Adrenal gland (tissue), 12 donors: ENCODE data around the gene AP5M1. TPM values are rescaled to one million over a fixed set of nuclear protein-coding genes. Genes with fewer than 3 reads are reported as not detected.
"Not testable (repeated sequence)": the region's sequence is repeated elsewhere in the genome, so short reads cannot be mapped to it uniquely, and the experiment has no call there.

ENCODE experiments used
- DNase-seq, 7 donors: peaks; one replicate each; pipeline ENCODE4 v3.0.0-alpha.2; 2019 to 2020
- H3K27ac ChIP-seq, 5 donors: fragments of 200-600 bp; sonication (generic) in 4 of 5; 1 replicate in 3 of 5; 2 replicates in 2 of 5; pipeline versions ENCODE4 v1.5.1 to v1.8.0; 2016 to 2020; ENCODE audit warnings: mild to moderate bottlenecking in 1 of 5
- H3K27me3 ChIP-seq: fragments of 200-600 bp; 2 replicates; pipeline ENCODE4 v1.8.0; 2021
- H3K36me3 ChIP-seq, 2 donors: fragments of 200-600 bp; replicated peaks in 1 of 2; 1 replicate in 1 of 2; 2 replicates in 1 of 2; pipeline versions ENCODE4 v1.5.1 to v1.8.0; 2018 to 2022
- H3K4me1 ChIP-seq, 2 donors: fragments of 200-600 bp; replicated peaks in 1 of 2; 1 replicate in 1 of 2; 2 replicates in 1 of 2; pipeline versions ENCODE4 v1.5.1 to v1.8.0; 2018 to 2021
- H3K4me3 ChIP-seq, 4 donors: fragments of 200-600 bp; sonication (generic) in 3 of 4; one replicate each; pipeline ENCODE4 v1.5.1; 2016 to 2018
- H3K9me3 ChIP-seq, 3 donors: fragments of 200-600 bp; sonication (generic) in 1 of 3; replicated peaks in 1 of 3; 1 replicate in 2 of 3; 2 replicates in 1 of 3; pipeline versions ENCODE4 v1.5.1 to v1.8.0; 2016 to 2021
- POLR2A ChIP-seq, 2 donors: fragments of 450-650 bp; IDR thresholded peaks; one replicate each; pipeline ENCODE4 v1.6.1; 2017; ENCODE audit warnings: antibody characterized with exemption in 2 of 2, mild to moderate bottlenecking in 2 of 2, moderate library complexity in 1 of 2
- WGBS, 4 donors: extraction: QIAGEN DNeasy Blood & Tissue Kit in 2 of 4; methylation state at CpG; one replicate each; pipeline versions ENCODE4 v1.1.5 to v1.1.7; 2013 to 2017; 5-methylcytosine and 5-hydroxymethylcytosine counted together
- intact Hi-C, 2 donors: fragments of 100-400 bp; cut with DNase I; formaldehyde crosslinking; loops; one replicate each; pipeline versions ENCODE4 v1.14.1 to v1.15.0; 2022 to 2023
- polyA plus RNA-seq, 3 donors: library from polyadenylated mRNA; stranded (reverse); fragments of 200-250 nt in 2 of 3; fragments of 350-450 nt in 1 of 3; fragmentation: Illumina TruSeq in 1 of 3; extraction: RNeasy Lipid Tissue Mini Kit (QIAGEN cat#74804) in 1 of 3; gene quantifications; one replicate each; pipeline ENCODE4 v1.2.3, GENCODE V29; 2013 to 2014
- total RNA-seq, 9 donors: library from RNA; depleted of rRNA in 4 of 9; stranded (reverse); fragments of >200 nt in 4 of 9; fragments of 120-200 nt in 1 of 9; fragmentation: NEBNext Ultra II Directional in 1 of 9; extraction: Animal tissue kit (Norgen Biotek cat#: 25700) in 1 of 9; gene quantifications; one replicate each; pipeline versions ENCODE4 v1.1.0 to v1.2.4, GENCODE V29; 2013 to 2023
- TF ChIP-seq, protein P1 (sequence below), 6 experiments: fragments of 450-650 bp in 4 of 6; fragments of 200-600 bp in 2 of 6; sonication (generic) in 1 of 6; IDR thresholded peaks; 1 replicate in 5 of 6; 2 replicates in 1 of 6; pipeline versions ENCODE4 v1.5.1 to v1.8.0; 2016 to 2021; ENCODE audit warnings: antibody characterized with exemption in 6 of 6, mild to moderate bottlenecking in 2 of 6, moderate library complexity in 1 of 6
- donor health status: healthy with polysubstance abuse.
- donor health status: Bipolar disorder and iron deficiency.
- donor health status: DM: yes; HTN: yes; CAD: no.
- donor health status: DM: no; HTN: no; CAD: no.
- donor health status: DM: no; HTN: no; CAD: no.
- donor health status: DM: yes; HTN: yes; CAD: no.

The AP5M1 gene
- total and polyA plus RNA-seq, 12 donors, result 4.2 to 46.3 (median 35.1) TPM

DNA sequence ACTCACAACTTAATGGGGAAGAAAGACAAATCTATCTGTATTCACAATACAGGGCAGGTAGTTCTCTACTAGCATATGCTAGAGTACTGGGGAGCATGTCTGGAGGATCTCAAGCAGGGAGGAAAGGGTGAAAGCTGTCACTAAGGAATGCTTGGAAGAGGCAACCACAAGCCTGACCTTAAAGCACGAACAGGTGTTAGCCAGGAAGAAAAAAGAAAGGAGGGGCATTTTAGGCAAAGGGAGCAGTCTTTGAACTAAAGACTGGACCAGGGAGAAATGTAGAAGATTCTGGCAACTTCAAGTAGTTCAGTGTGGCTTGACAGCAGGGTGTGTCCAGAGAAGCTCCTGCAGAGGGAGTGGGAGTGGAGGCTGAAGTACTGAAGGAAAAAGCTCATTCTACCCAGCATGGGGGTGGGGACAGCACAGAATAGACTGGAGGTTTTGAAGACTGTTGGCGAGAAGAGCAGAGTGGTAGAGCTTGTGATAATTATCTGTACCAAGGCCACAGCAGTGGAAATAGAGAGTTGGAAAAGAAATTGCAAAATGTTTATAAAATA, 50.9 kb downstream of the AP5M1 start:
- H3K27ac ChIP-seq, result no peak overlapping the region
- H3K27me3 ChIP-seq, result no peaks in the 10 kb centered on the region
- no peak for DNase-seq
- TF ChIP-seq, protein P1, sequence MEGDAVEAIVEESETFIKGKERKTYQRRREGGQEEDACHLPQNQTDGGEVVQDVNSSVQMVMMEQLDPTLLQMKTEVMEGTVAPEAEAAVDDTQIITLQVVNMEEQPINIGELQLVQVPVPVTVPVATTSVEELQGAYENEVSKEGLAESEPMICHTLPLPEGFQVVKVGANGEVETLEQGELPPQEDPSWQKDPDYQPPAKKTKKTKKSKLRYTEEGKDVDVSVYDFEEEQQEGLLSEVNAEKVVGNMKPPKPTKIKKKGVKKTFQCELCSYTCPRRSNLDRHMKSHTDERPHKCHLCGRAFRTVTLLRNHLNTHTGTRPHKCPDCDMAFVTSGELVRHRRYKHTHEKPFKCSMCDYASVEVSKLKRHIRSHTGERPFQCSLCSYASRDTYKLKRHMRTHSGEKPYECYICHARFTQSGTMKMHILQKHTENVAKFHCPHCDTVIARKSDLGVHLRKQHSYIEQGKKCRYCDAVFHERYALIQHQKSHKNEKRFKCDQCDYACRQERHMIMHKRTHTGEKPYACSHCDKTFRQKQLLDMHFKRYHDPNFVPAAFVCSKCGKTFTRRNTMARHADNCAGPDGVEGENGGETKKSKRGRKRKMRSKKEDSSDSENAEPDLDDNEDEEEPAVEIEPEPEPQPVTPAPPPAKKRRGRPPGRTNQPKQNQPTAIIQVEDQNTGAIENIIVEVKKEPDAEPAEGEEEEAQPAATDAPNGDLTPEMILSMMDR (IDR thresholded peaks at IDR 0.05), result no peak
- TF ChIP-seq POLR2A (IDR thresholded peaks at IDR 0.05), result no peak
- WGBS, 4 donors, result 38 to 46% (median 42%) methylated on average over 2 of the region's 2 CpGs
- no peaks in the 10 kb centered on the region for H3K4me1 ChIP-seq
- H3K36me3 ChIP-seq, result no peaks in the 10 kb centered on the region
- no peaks in the 10 kb centered on the region for H3K9me3 ChIP-seq
- no peak overlapping the region for H3K4me3 ChIP-seq
- intact Hi-C loops, result no loop called here

DNA sequence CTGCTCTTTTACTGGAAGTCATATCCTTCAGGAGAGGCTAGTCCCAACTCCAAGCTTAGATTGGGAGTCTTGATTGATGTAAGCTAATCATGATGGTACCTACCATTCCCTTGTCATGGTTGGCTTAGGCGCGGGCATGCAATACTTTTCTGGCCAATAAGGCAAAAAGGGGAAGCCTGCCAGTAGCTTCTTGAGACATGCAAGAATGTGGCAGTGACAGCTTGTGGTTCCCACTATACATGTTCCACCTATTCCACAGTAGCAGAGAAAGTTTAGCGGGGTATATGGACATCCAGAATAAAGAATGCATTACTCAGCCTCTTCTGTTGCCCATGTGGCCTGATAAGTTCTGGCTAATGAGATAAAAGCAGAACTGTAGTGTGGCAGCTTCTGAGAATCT, 55.0 kb downstream of the AP5M1 start:
- Histone ChIP-seq H3K36me3 (no peaks in the 10 kb centered on the region), H3K4me3 (no peak overlapping the region), H3K27ac (no peak overlapping the region), H3K27me3 (no peaks in the 10 kb centered on the region), H3K4me1 (no peaks in the 10 kb centered on the region), H3K9me3 (no peaks in the 10 kb centered on the region)
- intact Hi-C loops, result no loop called here
- TF ChIP-seq POLR2A (IDR thresholded peaks at IDR 0.05), result no peak
- TF ChIP-seq, protein P1 (IDR thresholded peaks at IDR 0.05), result no peak
- no peak for DNase-seq
- 87 to 96% (median 92%) methylated on average over 3 of the region's 3 CpGs for WGBS, 4 donors

DNA sequence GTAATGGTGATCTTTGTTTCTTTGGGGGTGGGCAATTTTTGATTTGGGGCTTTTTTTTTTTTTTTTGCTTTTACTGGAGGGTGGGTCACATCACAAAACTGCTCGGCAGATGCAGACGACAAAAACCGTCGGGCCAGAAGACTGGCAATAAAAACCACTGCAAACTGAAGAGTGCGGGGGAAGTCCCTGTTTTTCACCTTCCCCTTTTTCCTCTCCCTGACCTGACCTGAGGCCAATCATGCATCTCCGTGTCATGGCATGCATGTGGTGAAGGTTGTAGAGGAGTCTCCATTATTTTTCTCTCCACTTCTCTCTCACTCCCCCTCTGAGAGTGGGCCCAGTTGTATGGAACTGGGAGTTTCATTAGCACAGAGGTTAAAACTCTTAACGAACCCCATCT, 57.5 kb downstream of the AP5M1 start:
- no peaks in the 10 kb centered on the region for H3K36me3 ChIP-seq
- 78 to 85% (median 84%) methylated on average over 7 of the region's 7 CpGs for WGBS, 4 donors

DNA sequence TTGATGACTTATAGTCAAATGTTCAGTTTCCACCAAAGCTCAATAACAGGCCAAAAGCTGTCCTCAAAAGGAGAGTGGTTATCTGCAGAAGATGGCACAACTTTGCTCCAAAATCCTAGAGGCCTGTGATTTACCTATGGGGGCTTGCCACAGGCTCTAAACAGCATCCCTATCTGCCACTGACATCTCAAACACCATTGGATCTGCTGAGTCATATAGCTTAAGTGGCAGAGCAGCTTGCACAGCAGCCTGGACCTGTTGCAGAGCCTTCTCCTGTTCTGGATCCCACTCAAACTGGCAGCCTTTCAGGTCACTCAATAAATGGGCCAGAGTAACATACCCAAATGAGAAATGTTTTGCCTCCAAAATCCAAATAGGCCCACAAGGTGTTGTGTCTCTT, 61.1 kb downstream of the AP5M1 start:
- no peaks in the 10 kb centered on the region for H3K36me3 ChIP-seq
- DNase-seq, result no peak
- TF ChIP-seq, protein P1 (IDR thresholded peaks at IDR 0.05), result no peak
- no peak for TF ChIP-seq POLR2A (IDR thresholded peaks at IDR 0.05)
- no peak overlapping the region for H3K27ac ChIP-seq
- intact Hi-C loops, result no loop called here
- H3K27me3 ChIP-seq, result no peaks in the 10 kb centered on the region
- H3K4me1 ChIP-seq, result no peaks in the 10 kb centered on the region
- H3K4me3 ChIP-seq, result no peak overlapping the region
- H3K9me3 ChIP-seq, result no peaks in the 10 kb centered on the region

More for the DNA sequence above, 57.5 kb downstream of the AP5M1 start:
- no peak for DNase-seq
- intact Hi-C loops, result no loop called here
- H3K4me1 ChIP-seq, result no peaks in the 10 kb centered on the region
- no peak overlapping the region for H3K27ac ChIP-seq
- no peak for TF ChIP-seq POLR2A (IDR thresholded peaks at IDR 0.05)
- TF ChIP-seq, protein P1 (IDR thresholded peaks at IDR 0.05), result no peak
- no peaks in the 10 kb centered on the region for H3K9me3 ChIP-seq
- no peak overlapping the region for H3K4me3 ChIP-seq
- no peaks in the 10 kb centered on the region for H3K27me3 ChIP-seq

DNA sequence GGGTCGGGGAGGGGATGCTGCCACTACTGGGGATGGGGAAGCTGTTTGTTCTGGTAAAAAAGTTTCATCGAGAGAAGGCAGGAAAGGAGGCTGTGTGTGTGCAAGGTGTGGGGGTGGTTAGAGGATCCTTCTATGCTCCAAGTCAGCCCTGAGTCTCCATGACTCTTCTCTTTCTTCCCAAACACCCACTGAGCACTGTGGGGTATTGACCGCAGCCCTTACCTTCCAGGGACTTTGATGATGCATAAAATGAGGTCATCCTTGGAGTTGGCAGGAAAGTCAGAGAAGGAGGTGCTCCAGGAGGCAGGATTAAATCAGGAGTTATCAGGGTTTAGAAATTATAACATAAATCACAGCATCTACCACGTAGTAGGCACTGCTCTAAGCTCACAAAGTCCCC, 63.7 kb downstream of the AP5M1 start:
- H3K27me3 ChIP-seq, intact Hi-C loops, H3K4me1 ChIP-seq, H3K27ac ChIP-seq, H3K36me3 ChIP-seq, DNase-seq, H3K4me3 ChIP-seq, H3K9me3 ChIP-seq: not testable (repeated sequence)
- 73 to 91% (median 89%) methylated on average over 3 to 4 of the region's 4 CpGs for WGBS, 4 donors

DNA sequence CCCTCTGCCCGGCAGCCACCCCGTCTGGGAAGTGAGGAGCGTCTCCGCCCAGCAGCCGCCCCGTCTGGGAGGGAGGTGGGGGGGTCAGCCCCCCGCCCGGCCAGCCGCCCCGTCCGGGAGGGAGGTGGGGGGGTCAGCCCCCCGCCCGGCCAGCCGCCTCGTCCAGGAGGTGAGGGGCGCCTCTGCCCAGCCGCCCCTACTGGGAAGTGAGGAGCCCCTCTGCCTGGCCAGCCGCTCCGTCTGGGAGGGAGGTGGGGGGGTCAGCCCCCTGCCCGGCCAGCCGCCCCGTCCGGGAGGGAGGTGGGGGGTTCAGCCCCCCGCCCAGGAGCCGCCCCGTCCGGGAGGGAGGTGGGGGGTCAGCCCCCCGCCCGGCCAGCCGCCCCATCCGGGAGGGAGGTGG, 65.0 kb downstream of the AP5M1 start:
- not testable (repeated sequence) for H3K27ac ChIP-seq

DNA sequence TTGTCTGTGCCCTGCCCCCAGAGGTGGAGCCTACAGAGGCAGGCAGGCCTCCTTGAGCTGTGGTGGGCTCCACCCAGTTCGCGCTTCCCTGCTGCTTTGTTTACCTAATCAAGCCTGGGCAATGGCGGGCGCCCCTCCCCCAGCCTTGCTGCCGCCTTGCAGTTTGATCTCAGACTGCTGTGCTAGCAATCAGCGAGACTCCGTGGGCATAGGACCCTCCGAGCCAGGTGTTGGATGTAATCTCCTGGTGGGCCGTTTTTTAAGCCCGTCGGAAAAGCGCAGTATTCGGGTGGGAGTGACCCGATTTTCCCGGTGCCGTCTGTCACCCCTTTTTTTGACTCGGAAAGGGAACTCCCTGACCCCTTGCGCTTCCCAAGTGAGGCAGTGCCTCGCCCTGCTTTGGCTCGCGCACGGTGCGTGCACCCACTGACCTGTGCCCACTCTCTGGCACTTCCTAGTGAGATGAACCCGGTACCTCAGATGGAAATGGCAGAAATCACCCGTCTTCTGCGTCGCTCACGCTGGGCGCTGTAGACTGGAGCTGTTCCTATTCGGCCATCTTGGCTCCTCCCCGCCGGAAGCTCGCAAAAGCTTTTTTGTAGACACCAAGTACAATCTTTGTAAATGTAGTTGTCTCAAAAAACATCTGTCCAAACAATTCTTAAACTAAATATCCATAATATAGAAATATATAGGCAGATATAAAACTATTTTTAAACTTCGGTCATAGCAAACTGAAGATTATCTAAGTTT, 75.0 kb downstream of the AP5M1 start:
- H3K27me3 ChIP-seq, intact Hi-C loops, H3K4me1 ChIP-seq, H3K36me3 ChIP-seq, DNase-seq, H3K9me3 ChIP-seq, H3K4me3 ChIP-seq, H3K27ac ChIP-seq: not testable (repeated sequence)
- 70 to 78% (median 74%) methylated on average over 28 to 34 of the region's 34 CpGs for WGBS, 4 donors

More for the DNA sequence above, 65.0 kb downstream of the AP5M1 start:
- H3K27me3 ChIP-seq, DNase-seq, intact Hi-C loops, H3K4me3 ChIP-seq, H3K4me1 ChIP-seq, H3K36me3 ChIP-seq, H3K9me3 ChIP-seq: not testable (repeated sequence)
- 94 to 96% methylated on average over 12 to 26 of the region's 31 CpGs; no CpG with 5 or more reads in 2 of the 4 donors for WGBS, 4 donors
